SKM-1 treated with dmso at 0.1 percent for 144 hours (cell line): ENCODE data around the gene GTSF1L.

ENCODE experiments used
- DNase-seq: peaks from one replicate; lab custom pipeline; 2025; ENCODE audit not compliant: unreplicated experiment; lab: John Stamatoyannopoulos, UW

The GTSF1L gene

GRCh38 chr20:43717616-43717995, 9.2 kb downstream of the GTSF1L start:
- no peak for DNase-seq

DNA sequence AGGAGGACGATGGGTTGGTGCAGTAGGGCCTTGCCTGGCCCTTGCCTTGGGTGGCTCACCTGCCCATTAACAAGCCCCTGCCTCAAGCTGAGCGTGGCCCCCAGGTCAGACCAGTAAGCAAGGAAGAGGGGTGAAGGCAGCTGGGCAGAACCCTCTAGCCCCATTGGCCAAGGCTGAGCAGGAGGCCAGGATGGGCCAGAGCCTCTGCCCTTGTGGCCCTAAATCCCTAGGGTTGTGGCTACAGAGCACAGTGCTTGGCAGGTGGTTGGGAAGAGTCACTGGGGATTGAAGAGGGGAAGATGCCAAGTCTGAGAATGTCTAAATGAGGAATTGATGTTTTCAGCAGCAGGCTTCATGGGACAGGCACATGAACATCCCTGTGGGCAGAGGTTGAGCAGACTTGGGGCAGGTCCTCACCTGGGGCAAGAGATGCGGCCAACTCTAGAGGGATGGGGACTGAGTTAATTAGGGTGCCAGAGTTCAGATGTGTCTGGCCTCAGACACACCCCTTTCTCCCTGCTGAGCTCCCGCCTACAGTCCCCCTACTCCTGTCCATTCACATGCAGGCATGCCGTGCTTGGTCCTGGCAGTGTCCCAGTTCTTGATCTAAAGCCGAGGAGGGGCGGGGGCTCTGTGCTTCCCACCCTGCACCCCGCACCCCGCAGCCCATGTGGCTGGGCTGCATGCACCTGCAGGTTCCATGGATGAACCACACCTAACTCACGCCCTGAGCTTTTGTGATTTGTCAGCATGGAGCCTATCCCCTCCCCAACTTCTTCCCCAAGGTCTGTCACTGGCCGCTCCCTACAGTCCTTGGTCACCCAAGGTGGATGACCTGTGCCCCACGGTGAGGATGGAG, 9.8 kb downstream of the GTSF1L start:
- DNase-seq, result no peak

DNA sequence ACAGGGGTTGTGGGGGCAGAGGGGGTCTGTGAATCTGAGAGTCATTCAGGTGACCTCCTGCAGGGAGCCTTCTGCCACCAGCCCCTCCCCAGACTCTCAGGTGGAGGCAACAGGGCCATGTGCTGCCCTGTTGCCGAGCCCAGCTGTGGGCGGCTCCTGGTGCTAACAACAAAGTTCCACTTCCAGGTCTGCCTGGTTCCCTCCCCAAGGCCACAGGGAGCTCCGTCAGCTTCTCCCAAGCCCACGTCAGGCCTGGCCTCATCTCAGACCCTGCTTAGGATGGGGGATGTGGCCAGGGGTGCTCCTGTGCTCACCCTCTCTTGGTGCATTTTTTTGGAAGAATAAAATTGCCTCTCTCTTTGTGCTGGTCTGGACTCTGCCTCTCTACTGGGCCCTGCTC, 10.7 kb downstream of the GTSF1L start:
- no peak for DNase-seq

- DNase-seq, result no peak
These were observed 11.3 kb downstream of the GTSF1L start for GRCh38 chr20:43715511-43715910.

DNA sequence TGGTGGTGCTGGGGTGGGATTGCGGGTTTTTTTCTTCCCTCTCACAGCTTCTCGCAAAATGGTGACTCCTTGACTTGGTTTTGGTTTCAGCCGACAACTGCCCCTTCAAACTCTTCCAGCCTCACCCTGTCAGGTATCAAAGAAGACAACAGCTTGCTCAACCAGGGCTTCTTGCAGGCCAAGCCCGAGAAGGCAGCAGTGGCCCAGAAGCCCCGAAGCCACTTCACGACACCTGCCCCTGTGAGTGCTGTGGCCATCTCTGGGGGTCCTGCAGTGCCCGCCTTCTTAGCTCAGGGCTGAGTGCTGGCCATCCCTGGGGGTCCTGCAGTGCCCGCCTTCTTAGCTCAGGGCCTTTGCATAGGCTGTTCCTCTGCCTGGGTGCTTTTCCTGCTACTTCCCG, 11.8 kb downstream of the GTSF1L start:
- DNase-seq, result no peak

DNA sequence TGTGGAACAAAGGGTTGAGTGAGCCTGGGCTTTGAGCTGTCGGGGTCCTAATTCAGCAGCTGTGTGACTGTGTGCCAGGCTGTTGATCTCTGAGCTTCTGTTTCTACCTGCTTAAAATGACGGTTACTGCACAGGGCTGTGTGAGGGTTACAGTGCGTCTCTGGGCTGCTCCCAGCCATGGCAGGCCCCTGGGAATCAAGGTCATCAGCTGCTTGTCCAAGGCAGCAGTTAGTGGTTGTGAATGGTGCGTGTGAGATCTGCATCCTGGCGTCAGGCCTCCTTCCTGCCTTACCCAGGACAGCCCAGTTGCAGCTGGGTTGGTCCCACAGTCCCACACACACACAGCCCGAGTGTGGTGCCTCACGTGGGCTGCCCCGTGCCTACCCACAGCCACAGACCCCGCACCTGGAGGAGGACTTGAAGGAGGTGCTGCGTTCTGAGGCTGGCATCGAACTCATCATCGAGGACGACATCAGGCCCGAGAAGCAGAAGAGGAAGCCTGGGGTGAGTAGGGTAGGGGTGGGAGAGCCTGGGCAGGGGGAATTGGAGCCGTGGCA, 15.6 kb downstream of the GTSF1L start:
- DNase-seq, result no peak

DNA sequence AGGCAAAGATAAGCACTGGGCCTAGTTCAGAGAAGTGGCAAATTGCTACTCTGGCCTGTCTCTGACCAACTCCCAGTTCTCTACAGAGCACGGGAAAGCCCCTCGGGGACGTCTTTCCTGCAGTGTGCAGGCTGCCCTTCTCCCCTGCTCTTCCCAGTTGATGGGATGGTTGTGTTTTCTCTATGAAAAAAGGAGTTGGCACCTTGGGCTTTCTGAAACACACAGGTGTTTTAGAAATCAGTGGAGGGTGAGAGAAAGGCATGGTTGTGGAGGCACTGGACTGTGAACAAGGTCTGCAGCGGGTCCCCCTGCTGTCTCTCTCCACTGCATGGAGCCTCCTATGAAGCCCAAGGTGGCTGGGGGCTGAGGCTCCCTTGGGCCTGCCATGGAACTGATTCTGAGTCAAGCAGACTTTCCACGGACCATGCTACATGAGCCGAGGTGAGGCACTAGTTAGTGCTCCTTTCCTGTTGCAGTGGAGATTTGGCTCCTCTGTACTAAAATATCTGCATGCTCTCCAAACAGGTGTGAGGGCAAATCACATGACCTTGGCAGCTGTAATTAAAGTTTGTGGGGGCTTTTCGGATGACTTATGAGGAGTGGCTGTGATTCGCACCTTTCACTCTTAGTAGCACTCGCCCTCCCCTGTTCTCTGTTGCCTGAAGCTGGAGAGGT, 16.3 kb downstream of the GTSF1L start:
- no peak for DNase-seq

- DNase-seq, result no peak
These were observed 24.3 kb downstream of the GTSF1L start for GRCh38 chr20:43702502-43702901.

DNA sequence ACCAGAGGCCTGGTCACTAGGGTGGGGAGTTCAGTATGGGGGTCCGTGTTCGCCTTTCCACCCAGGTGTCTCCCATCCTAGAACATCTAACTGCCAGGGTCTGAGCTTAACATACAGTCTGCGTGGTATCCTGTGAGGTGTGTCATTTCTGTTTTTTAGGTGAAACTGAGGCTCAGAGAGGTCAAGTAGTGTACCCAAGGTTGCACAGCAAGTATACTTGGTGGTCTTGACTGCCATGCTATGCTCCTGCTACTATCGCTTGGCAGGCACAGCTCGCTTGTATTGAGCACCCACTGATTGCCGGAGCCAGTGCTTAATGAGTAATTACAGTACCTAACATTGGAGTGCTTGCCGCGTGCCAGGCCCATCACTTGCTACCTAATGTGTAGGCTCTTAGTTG, 26.2 kb downstream of the GTSF1L start:
- no peak for DNase-seq

DNA sequence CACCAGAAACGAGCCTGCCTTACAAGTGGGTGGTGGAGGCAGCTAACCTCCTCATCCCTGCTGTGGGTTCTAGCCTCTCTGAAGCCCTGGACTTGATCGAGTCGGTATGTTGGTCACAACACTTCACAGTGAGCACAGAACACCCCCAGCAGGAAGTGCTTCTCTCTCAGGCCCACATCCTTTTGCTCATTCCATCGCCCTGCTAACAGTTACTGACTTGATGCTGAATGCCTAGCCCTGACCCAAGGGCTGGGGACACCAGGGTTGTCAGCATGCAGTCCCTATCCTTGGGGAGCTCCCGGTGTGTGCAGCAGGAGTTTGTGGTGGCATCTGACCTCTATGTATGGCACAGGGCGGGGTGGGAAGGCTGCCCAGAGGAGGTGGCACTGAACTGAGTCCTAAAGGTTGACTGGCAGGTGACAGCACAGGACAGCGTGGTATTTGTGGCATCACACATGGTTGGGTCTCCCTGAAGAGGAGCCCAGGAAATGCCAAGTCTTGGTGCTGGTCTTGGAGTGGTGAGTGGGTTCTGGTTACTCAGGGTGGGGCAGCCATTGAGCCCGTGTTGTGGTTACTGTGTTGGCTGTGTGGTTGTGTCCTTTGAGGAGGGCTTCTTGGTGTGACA, 26.7 kb downstream of the GTSF1L start:
- no peak for DNase-seq

DNA sequence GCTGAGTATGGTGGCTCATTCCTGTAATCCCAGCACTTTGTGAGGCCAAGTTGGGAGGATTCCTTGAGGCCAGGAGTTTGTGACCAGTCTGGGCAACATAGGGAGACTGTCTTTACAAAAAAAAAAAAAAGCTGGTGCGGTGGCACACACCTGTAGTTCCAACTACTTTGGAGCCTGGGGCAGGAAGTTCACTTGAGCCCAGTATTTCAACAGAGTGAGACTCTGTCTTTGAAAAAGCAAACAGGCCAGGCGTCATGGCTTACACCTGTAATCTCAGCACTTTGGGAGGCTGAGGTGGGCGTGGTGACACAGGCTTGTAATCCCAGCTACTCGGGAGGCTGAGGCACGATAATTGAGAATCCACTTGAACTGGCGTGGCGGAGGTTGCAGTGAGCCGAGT, 31.2 kb downstream of the GTSF1L start:
- DNase-seq, result no peak

DNA sequence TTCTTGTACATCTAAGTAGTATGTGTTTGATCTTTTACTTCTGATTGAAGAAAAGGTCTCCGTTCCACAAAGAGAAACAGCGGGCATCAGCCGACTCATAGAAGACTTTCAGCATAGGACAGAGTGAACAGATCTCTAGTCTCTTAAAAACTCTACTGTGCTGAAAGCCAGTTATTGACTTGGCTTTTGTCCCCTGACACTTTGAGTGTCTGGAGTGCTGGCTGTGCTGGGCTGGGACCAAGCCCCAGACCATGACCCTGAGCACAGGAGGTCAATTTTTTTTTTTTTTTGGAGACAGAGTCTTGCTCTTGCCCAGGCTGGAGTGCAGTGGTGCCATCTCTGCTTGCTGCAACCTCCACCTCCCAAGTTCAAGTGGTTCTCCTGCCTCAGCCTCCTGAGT, 32.0 kb downstream of the GTSF1L start:
- no peak for DNase-seq

DNA sequence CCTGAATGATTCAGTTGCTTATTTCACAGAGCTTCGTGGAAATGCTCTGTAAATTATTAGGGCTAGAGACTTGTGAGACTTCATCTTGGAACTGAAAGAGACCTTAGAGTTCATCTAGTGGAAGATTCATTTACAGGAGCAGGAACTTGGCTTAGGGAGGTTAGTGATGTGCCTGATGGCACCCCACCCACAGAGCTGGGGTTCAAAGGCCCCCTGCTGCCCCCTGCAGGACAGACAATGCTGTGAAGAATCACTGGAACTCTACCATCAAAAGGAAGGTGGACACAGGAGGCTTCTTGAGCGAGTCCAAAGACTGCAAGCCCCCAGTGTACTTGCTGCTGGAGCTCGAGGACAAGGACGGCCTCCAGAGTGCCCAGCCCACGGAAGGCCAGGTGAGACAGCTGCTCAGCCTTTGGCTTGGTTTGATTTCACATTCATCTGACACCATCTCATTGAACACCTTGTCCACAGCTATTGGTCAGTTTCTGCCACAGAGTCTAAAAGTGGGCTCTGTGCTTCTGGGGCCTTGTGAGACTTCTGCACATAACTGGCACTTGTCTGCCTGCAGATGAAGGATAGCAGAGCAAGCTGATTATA, 34.8 kb downstream of the GTSF1L start:
- peak; percentile 48 for DNase-seq

DNA sequence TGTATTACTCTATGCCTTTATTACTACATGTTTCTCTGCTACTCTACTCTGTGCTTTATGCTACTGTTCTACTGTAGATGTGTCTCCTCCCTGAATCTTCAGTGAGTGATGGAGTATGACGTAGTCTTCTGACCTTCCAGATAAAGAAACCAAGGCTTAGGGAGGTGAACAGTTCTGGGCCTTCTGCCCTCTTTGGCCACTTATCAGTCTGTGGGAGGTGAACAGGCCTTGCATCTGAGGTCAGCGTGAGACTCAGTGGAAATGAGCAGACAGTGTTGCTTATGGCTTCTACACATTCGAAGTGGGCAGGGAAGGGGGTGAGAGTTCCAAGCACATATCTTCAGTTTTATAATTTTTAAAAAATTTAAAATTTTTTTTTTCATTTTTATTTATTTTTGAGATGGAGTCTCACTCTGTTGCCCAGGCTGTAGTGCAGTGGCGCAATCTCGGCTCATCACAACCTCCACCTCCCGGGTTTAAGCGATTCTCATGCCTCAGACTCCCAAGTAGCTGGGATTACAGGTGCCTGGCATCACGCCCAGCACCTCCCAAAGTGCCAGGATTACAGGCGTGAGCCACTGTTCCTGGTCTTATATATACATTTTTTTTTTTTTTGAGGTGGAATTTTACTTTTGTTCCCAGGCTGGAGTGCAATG, 35.7 kb downstream of the GTSF1L start:
- no peak for DNase-seq

DNA sequence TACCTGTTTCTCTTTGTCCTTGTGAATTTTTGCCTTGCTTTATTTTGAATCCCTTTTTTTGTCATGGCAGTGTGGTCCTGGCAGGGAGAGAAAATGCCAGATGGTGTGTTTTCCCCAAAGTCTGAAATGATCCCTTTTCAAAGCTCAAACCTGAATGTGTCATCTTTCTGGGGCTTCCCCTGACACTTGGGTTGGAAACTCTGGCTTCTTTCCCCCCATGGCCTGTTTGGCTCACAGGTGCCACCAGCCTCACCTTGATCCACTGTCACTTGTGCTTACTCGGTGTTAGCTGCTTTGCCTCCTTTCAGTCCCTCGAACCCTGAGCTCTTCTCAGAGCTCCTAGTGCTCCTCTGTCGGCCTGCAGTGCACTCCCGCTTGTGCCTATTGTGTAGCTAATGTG, 37.6 kb downstream of the GTSF1L start:
- DNase-seq, result no peak

GRCh38 chr20:43686820-43687219, 40.0 kb downstream of the GTSF1L start:
- DNase-seq, result no peak

GRCh38 chr20:43682446-43682845, 44.4 kb downstream of the GTSF1L start:
- DNase-seq, result no peak

DNA sequence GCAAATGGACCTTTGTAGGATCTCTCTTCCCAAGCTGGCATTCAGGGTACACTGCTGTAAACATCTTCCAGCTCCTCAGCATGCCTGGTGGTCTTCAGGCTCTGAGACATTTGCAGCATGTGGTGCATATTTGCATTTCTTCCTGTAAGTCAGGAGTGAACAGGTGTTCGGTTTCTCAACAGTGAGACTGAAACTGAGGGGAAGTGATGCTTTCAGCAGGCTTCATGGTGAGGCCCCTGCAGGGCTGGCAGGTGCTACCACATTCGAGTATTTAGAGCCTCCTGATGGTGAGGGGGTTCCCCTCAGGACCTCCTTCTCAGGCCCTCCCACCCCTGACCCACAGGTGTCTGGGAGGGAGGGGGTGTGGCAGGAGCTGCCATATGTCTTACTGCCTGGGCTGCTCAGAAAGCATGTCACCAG, 44.8 kb downstream of the GTSF1L start:
- DNase-seq, result no peak

DNA sequence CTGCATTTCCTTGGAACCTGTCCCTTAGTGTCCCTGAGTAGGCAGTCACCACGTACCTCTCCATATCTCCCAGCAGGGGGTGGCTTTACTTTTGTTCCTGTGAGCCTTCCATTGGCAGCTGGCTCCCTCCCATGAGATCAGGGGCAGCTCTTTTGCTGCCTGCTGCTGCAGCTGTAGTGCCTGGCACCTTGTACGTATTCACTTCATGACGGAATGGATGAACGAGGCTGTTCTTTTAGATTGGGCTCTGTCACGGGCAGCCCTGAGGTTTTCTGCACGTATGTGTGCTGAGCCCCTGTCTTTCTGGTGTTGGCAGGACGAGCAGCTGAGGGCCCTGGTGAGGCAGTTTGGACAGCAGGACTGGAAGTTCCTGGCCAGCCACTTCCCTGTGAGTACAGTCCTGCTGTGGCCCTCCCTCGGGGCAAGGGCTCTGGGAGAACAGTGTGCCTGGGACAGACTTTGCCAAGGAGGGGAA, 45.3 kb downstream of the GTSF1L start:
- no peak for DNase-seq

GRCh38 chr20:43680981-43681380, 45.8 kb downstream of the GTSF1L start:
- DNase-seq, result no peak

DNA sequence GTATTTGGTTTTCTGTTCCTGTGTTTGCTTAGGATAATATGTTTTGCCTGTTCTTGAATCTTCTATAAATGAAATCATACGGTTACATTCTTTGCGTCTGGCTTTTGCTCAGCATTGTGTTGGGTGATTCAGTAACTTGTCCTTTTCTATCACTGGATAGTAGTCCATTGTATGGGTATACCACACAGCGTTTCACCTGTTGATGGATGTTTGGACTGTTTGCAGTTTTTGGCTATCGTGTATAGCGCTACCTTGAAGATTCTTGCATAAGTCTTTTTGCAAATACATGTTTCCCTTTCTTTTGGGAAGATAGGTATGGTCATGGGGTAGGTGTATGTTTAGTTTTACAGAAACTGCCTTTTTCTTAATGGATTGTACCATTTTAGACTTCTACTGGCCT, 50.4 kb downstream of the GTSF1L start:
- no peak for DNase-seq
